Sigmoid colon (tissue), 7 donors: ENCODE results near the gene MACROD2. TPM values are rescaled to one million over a fixed set of nuclear protein-coding genes. Genes with fewer than 3 reads are reported as not detected.

Experiments used
- DNase-seq: peaks from one replicate; pipeline ENCODE4 v3.0.0-alpha.2; 2019
- H3K27ac ChIP-seq, 4 donors: fragments of 200-600 bp; sonication (generic); one replicate each; pipeline ENCODE4 v1.5.1; 2016 to 2019; ENCODE audit warnings: mild to moderate bottlenecking in 1 of 4
- H3K27me3 ChIP-seq, 3 donors: fragments of 200-600 bp; sonication (generic); one replicate each; pipeline ENCODE4 v1.5.1; 2019; ENCODE audit warnings: mild to moderate bottlenecking in 1 of 3
- H3K36me3 ChIP-seq, 4 donors: fragments of 200-600 bp; sonication (generic); one replicate each; pipeline ENCODE4 v1.5.1; 2016 to 2019
- H3K4me1 ChIP-seq, 4 donors: fragments of 200-600 bp; sonication (generic); one replicate each; pipeline ENCODE4 v1.5.1; 2017 to 2019
- H3K4me3 ChIP-seq, 4 donors: fragments of 200-600 bp; sonication (generic); one replicate each; pipeline ENCODE4 v1.5.1; 2017 to 2019; ENCODE audit warnings: mild to moderate bottlenecking in 2 of 4, moderate library complexity in 1 of 4
- H3K9me3 ChIP-seq, 4 donors: fragments of 200-600 bp in 3 of 4; sonication (generic) in 3 of 4; one replicate each; pipeline versions ENCODE4 v1.5.1 to v1.6.1; 2013 to 2019
- EP300 ChIP-seq, 4 donors: sonication (generic); formaldehyde crosslinking; IDR thresholded peaks; one replicate each; pipeline ENCODE4 v1.6.1; 2017; ENCODE audit warnings: antibody characterized with exemption in 4 of 4
- POLR2A ChIP-seq, 2 donors: fragments of 450-650 bp; IDR thresholded peaks; one replicate each; pipeline ENCODE4 v1.6.1; 2016; ENCODE audit warnings: antibody characterized with exemption in 2 of 2, mild to moderate bottlenecking in 2 of 2, moderate library complexity in 2 of 2
- POLR2AphosphoS5 ChIP-seq, 4 donors: sonication (generic); formaldehyde crosslinking; IDR thresholded peaks; one replicate each; pipeline ENCODE4 v1.6.1; 2017; ENCODE audit warnings: antibody characterized with exemption in 4 of 4
- WGBS, 2 donors: extraction: QIAGEN DNeasy Blood & Tissue Kit; methylation state at CpG; one replicate each; pipeline ENCODE4 v1.1.7; 2013; 5-methylcytosine and 5-hydroxymethylcytosine counted together
- intact Hi-C: fragments of 100-400 bp; cut with DNase I; formaldehyde crosslinking; loops from one replicate; pipeline ENCODE4 v1.15.1; 2023
- polyA plus RNA-seq, 3 donors: library from polyadenylated mRNA; stranded (reverse); fragments of 200-250 nt; gene quantifications; one replicate each; pipeline ENCODE4 v1.2.3, GENCODE V29; 2013
- total RNA-seq, 4 donors: library from RNA; depleted of rRNA; stranded (reverse); fragments of >200 nt; gene quantifications; one replicate each; pipeline ENCODE4 v1.1.0, GENCODE V29; 2016
- TF ChIP-seq, protein P1 (sequence below), 4 experiments: fragments of 450-650 bp in 3 of 4; fragments of 200-600 bp in 1 of 4; IDR thresholded peaks; one replicate each; pipeline ENCODE4 v1.5.1; 2016 to 2019; ENCODE audit warnings: antibody characterized with exemption in 4 of 4, mild to moderate bottlenecking in 3 of 4, moderate library complexity in 2 of 4
- donor health status: healthy with polysubstance abuse.
- donor health status: Bipolar disorder and iron deficiency.
- donor health status: healthy.

Gene MACROD2
- total and polyA plus RNA-seq, 7 donors: 1.2 to 22.4 (median 5.8) TPM

DNA sequence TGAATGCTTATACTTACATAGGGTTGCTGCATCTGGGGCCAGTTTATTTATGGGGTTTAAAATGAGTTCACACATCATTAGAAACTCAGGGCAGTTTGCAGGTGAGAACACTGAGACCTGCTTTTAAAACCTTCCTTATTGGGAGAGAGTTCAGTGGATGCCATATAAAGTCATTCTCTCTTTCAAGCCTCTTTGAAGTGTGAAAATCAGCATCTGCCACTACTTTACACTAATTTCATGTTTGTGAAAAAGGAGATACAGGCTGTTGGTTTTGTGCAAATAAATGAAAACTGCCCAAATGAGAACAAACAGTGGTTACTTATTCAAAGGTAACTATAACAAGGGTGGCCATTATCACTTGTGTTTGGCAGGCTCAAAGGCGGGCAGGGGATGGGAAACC is 2047.4 kb downstream of the MACROD2 start:
- intact Hi-C loops: no loop called here
- no peak overlapping the region for H3K27ac ChIP-seq
- H3K4me1 ChIP-seq: no peaks in the 10 kb centered on the region
- H3K4me3 ChIP-seq: no peak overlapping the region
- 55 to 77% methylated on average over 1 of the region's 1 CpG for WGBS, 2 donors
- no peaks in the 10 kb centered on the region for H3K36me3 ChIP-seq
- TF ChIP-seq EP300 (IDR thresholded peaks at IDR 0.05) (no peak), POLR2A (IDR thresholded peaks at IDR 0.05) (no peak), POLR2AphosphoS5 (IDR thresholded peaks at IDR 0.05) (no peak)
- TF ChIP-seq, protein P1, sequence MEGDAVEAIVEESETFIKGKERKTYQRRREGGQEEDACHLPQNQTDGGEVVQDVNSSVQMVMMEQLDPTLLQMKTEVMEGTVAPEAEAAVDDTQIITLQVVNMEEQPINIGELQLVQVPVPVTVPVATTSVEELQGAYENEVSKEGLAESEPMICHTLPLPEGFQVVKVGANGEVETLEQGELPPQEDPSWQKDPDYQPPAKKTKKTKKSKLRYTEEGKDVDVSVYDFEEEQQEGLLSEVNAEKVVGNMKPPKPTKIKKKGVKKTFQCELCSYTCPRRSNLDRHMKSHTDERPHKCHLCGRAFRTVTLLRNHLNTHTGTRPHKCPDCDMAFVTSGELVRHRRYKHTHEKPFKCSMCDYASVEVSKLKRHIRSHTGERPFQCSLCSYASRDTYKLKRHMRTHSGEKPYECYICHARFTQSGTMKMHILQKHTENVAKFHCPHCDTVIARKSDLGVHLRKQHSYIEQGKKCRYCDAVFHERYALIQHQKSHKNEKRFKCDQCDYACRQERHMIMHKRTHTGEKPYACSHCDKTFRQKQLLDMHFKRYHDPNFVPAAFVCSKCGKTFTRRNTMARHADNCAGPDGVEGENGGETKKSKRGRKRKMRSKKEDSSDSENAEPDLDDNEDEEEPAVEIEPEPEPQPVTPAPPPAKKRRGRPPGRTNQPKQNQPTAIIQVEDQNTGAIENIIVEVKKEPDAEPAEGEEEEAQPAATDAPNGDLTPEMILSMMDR (IDR thresholded peaks at IDR 0.05): no peak
- no peaks in the 10 kb centered on the region for H3K27me3 ChIP-seq
- no peak for DNase-seq
- no peaks in the 10 kb centered on the region for H3K9me3 ChIP-seq

DNA sequence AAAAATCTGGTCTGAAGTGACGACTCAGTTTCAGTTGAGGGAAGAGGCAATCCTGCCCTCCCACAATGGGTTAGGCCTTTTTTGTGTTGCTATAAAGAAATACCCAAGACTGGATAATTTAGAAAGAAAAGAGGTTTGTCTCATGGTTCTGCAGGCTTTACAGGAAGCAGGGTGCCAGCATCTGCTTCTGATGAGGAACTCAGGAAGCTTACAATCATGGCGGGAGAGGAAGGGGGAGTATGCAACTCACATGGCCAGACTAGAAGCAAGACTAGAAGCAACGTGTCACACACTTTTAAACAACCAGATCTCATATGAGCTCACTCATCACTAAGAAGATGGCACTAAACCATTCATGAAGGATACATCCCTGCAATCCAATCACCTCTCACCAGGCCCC is 2048.6 kb downstream of the MACROD2 start:
- Histone ChIP-seq H3K4me3 (no peak overlapping the region), H3K27ac (no peak overlapping the region), H3K9me3 (no peaks in the 10 kb centered on the region), H3K36me3 (no peaks in the 10 kb centered on the region), H3K4me1 (no peaks in the 10 kb centered on the region), H3K27me3 (no peaks in the 10 kb centered on the region)
- WGBS, 2 donors: 67 to 72% methylated on average over 3 of the region's 3 CpGs
- intact Hi-C loops: no loop called here
- no peak for DNase-seq
- TF ChIP-seq, protein P1 (IDR thresholded peaks at IDR 0.05): no peak
- TF ChIP-seq POLR2A (IDR thresholded peaks at IDR 0.05) (no peak), POLR2AphosphoS5 (IDR thresholded peaks at IDR 0.05) (no peak), EP300 (IDR thresholded peaks at IDR 0.05) (no peak)

DNA sequence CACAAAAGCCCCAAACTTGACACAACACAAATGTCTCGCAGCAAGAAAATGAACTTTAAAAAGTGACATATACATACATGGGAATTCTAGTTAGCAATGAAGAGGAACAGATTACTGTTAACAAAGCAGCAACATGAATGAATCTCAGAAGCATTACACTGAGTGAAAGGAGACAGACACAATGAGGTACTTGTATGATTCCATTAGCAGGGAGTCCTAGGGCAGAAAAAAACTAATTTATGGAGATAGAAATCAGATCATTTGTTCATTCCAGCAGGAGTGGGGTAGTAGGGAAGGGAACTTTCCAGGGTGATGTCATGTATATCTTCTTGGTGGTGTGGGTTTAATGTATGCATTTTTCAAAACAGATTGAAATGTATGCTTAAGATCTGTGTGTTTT is 2053.6 kb downstream of the MACROD2 start:
- H3K27me3 ChIP-seq: no peaks in the 10 kb centered on the region
- WGBS, 2 donors: 91 to 92% methylated on average over 1 of the region's 1 CpG
- no peaks in the 10 kb centered on the region for H3K36me3 ChIP-seq
- H3K27ac ChIP-seq: no peak overlapping the region
- intact Hi-C loops: no loop called here
- TF ChIP-seq POLR2A (IDR thresholded peaks at IDR 0.05) (no peak), POLR2AphosphoS5 (IDR thresholded peaks at IDR 0.05) (no peak), EP300 (IDR thresholded peaks at IDR 0.05) (no peak)
- TF ChIP-seq, protein P1 (IDR thresholded peaks at IDR 0.05): no peak
- DNase-seq: no peak
- H3K9me3 ChIP-seq: no peaks in the 10 kb centered on the region
- no peaks in the 10 kb centered on the region for H3K4me1 ChIP-seq
- H3K4me3 ChIP-seq: no peak overlapping the region

DNA sequence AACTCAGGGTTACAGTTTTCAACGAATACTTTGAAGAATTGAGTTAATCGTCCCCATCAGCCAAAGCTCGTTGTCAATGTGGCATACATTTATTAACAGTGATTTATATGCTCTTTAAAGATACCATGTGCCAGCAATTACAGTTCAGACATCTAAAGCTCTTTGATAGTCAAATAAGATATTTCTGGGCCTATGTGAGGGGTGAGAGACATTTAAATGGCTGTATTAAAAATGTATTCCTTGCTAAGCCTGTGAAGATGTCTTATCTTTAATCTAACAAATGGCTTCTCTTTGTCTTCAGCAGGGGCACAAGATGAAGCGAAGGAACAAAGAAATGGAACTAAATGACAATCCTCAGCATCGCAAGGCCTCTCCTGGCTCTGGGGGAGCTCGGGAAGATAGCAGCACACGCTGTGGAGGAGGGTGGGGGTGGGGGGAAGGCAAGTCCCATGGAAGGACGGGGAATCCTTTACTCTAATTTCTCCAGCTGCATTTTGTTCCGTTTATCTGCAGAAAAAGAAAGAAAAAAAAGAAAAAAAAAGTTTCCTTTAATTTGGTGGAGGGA is 2054.3 kb downstream of the MACROD2 start:
- no peak overlapping the region for H3K27ac ChIP-seq
- no peaks in the 10 kb centered on the region for H3K4me1 ChIP-seq
- intact Hi-C loops: no loop called here
- H3K36me3 ChIP-seq: no peaks in the 10 kb centered on the region
- no peaks in the 10 kb centered on the region for H3K9me3 ChIP-seq
- WGBS, 2 donors: 65 to 71% methylated on average over 9 of the region's 9 CpGs
- TF ChIP-seq POLR2A (IDR thresholded peaks at IDR 0.05) (no peak), EP300 (IDR thresholded peaks at IDR 0.05) (no peak), POLR2AphosphoS5 (IDR thresholded peaks at IDR 0.05) (no peak)
- TF ChIP-seq, protein P1 (IDR thresholded peaks at IDR 0.05): no peak
- no peak for DNase-seq
- no peaks in the 10 kb centered on the region for H3K27me3 ChIP-seq
- H3K4me3 ChIP-seq: no peak overlapping the region

DNA sequence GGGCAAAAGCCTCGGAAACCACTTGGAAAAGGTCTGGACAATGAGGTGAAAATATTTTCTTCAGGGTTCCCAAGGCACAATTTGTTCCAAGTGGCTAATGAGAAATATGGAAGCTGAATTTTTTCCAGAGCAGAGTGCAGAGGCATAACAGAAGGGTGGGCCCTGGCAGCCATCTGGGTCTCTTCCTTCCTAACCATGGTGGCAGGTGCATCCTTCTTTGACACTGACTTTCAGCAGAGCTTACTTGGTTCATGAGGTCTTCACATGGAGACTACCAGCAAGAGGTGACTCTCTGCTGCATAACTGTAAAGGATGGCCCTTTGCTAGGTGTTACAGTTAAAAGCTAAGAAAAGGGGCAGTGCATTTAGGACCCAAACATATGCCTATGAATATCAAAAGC is 2055.1 kb downstream of the MACROD2 start:
- 79 to 91% methylated on average over 1 of the region's 1 CpG for WGBS, 2 donors
- Histone ChIP-seq H3K9me3 (no peaks in the 10 kb centered on the region), H3K4me1 (no peaks in the 10 kb centered on the region), H3K27ac (no peak overlapping the region), H3K36me3 (no peaks in the 10 kb centered on the region), H3K4me3 (no peak overlapping the region), H3K27me3 (no peaks in the 10 kb centered on the region)
- intact Hi-C loops: no loop called here
- TF ChIP-seq, protein P1 (IDR thresholded peaks at IDR 0.05): no peak
- TF ChIP-seq POLR2A (IDR thresholded peaks at IDR 0.05): no peak
- no peak for TF ChIP-seq POLR2AphosphoS5 (IDR thresholded peaks at IDR 0.05)
- TF ChIP-seq EP300 (IDR thresholded peaks at IDR 0.05): no peak
- no peak for DNase-seq
